Mesenchymal stem cell (in vitro differentiated cells and primary cell): ENCODE data around the gene CABLES2.

Source experiments
- DNase-seq: peaks from one replicate; pipeline ENCODE4 v3.0.0-alpha.2; 2013
- H2AFZ ChIP-seq: one replicate; pipeline ENCODE4 v1.6.1; 2013; ENCODE audit warnings: low read depth, mild to moderate bottlenecking, control low read depth, inconsistent platforms, low read length, moderate library complexity
- H2AK5ac ChIP-seq: 2 replicates; pipeline ENCODE4 v1.6.1; 2013; ENCODE audit warnings: low read length, moderate library complexity, mild to moderate bottlenecking, inconsistent platforms; ENCODE audit not compliant: severe bottlenecking
- H2BK120ac ChIP-seq: one replicate; pipeline ENCODE4 v1.6.1; 2013; ENCODE audit warnings: low read depth, mild to moderate bottlenecking, inconsistent platforms, low read length, moderate library complexity
- H2BK12ac ChIP-seq, 2 experiments: one replicate each; pipeline ENCODE4 v1.6.1; 2013; ENCODE audit warnings: inconsistent platforms in 2 of 2, low read length in 2 of 2, mild to moderate bottlenecking in 2 of 2, moderate library complexity in 2 of 2, control low read depth in 1 of 2
- H2BK15ac ChIP-seq: one replicate; pipeline ENCODE4 v1.6.1; 2013; ENCODE audit warnings: mild to moderate bottlenecking, low read depth, inconsistent platforms; ENCODE audit not compliant: poor library complexity, severe bottlenecking
- H2BK5ac ChIP-seq: 2 replicates; pipeline ENCODE4 v1.6.1; 2013; ENCODE audit warnings: low read depth, mild to moderate bottlenecking, low read length, control low read depth, inconsistent platforms; ENCODE audit not compliant: poor library complexity, severe bottlenecking
- H3K14ac ChIP-seq, 2 experiments: one replicate each; pipeline ENCODE4 v1.6.1; 2013; ENCODE audit warnings: inconsistent platforms in 2 of 2, low read length in 2 of 2, control low read depth in 1 of 2, mild to moderate bottlenecking in 1 of 2, moderate library complexity in 1 of 2
- H3K18ac ChIP-seq, 2 experiments: one replicate each; pipeline ENCODE4 v1.6.1; 2013; ENCODE audit warnings: inconsistent platforms in 2 of 2, low read length in 2 of 2, control low read depth in 1 of 2, low read depth in 1 of 2, mild to moderate bottlenecking in 1 of 2
- H3K23ac ChIP-seq, 2 experiments: one replicate each; pipeline ENCODE4 v1.6.1; 2013; ENCODE audit warnings: inconsistent platforms in 2 of 2, low read length in 2 of 2, mild to moderate bottlenecking in 2 of 2, moderate library complexity in 2 of 2, control low read depth in 1 of 2
- H3K27ac ChIP-seq: 2 replicates; pipeline ENCODE4 v1.5.1; 2013; ENCODE audit warnings: mild to moderate bottlenecking, moderate library complexity, low read length, control low read depth, inconsistent platforms; ENCODE audit not compliant: poor library complexity, severe bottlenecking
- H3K27me3 ChIP-seq, 2 experiments: 2 replicates each; pipeline versions ENCODE4 v1.6.1 to v1.7.0; 2013; ENCODE audit warnings: low read length in 2 of 2, mild to moderate bottlenecking in 2 of 2, moderate library complexity in 2 of 2, control low read depth in 1 of 2, inconsistent platforms in 1 of 2; ENCODE audit not compliant: control insufficient read depth in 1 of 2, insufficient read depth in 1 of 2
- H3K36me3 ChIP-seq, 2 experiments: 2 replicates each; pipeline versions ENCODE4 v1.6.1 to v1.7.0; 2013; ENCODE audit warnings: low read length in 2 of 2, control low read depth in 1 of 2, inconsistent platforms in 1 of 2, low read depth in 1 of 2, mild to moderate bottlenecking in 1 of 2; ENCODE audit not compliant: insufficient read depth in 2 of 2, control insufficient read depth in 1 of 2
- H3K4ac ChIP-seq, 2 experiments: one replicate each; pipeline ENCODE4 v1.6.1; 2013; ENCODE audit warnings: inconsistent platforms in 2 of 2, low read length in 2 of 2, mild to moderate bottlenecking in 2 of 2, moderate library complexity in 2 of 2, control low read depth in 1 of 2, low read depth in 1 of 2
- H3K4me1 ChIP-seq: 2 replicates; pipeline ENCODE4 v1.6.1; 2013; ENCODE audit warnings: low read depth, low read length, control low read depth; ENCODE audit not compliant: control insufficient read depth, insufficient read depth
- H3K4me2 ChIP-seq: 2 replicates; pipeline ENCODE4 v1.6.1; 2013; ENCODE audit warnings: low read length, mild to moderate bottlenecking, inconsistent platforms; ENCODE audit not compliant: poor library complexity, severe bottlenecking
- H3K4me3 ChIP-seq, 2 experiments: 2 replicates each; pipeline versions ENCODE4 v1.5.1 to v1.7.0; 2013; ENCODE audit warnings: low read length in 2 of 2, mild to moderate bottlenecking in 2 of 2, control low read depth in 1 of 2, low read depth in 1 of 2; ENCODE audit not compliant: insufficient read depth in 1 of 2
- H3K79me1 ChIP-seq: replicated peaks from 2 replicates; pipeline ENCODE4 v1.6.1; 2013; ENCODE audit warnings: mild to moderate bottlenecking, control low read depth, low read length, inconsistent platforms; ENCODE audit not compliant: poor library complexity, severe bottlenecking
- H3K9ac ChIP-seq: 2 replicates; pipeline ENCODE4 v1.7.0; 2013; ENCODE audit warnings: mild to moderate bottlenecking, low read length, moderate library complexity
- H3K9me3 ChIP-seq: 2 replicates; pipeline ENCODE4 v1.7.0; 2013; ENCODE audit warnings: mild to moderate bottlenecking, low read length; ENCODE audit not compliant: control insufficient read depth
- H4K8ac ChIP-seq: one replicate; pipeline ENCODE4 v1.6.1; 2013; ENCODE audit warnings: inconsistent platforms, mild to moderate bottlenecking, low read length, moderate library complexity
- H4K91ac ChIP-seq: one replicate; pipeline ENCODE4 v1.6.1; 2013; ENCODE audit warnings: mild to moderate bottlenecking, low read length, inconsistent platforms
- whole genome bisulfite sequencing: methylation state at CpG from one replicate; pipeline ENCODE4 v1.1.7; 2013; ENCODE audit warnings: mixed read lengths; 5-methylcytosine and 5-hydroxymethylcytosine counted together

CABLES2 gene

GRCh38 chr20:62362590-62362940 lies 44.5 kb downstream of the CABLES2 start:
- H3K4ac ChIP-seq = no peak overlapping the region
- peak overlapping the region; percentile 72 for H2AK5ac ChIP-seq
- no peak overlapping the region for H2BK12ac ChIP-seq
- peaks cover 0 to 74% of the 10 kb centered on the region in 2 experiments for H3K36me3 ChIP-seq
- no peak overlapping the region for H3K18ac ChIP-seq
- no peak overlapping the region for H4K8ac ChIP-seq
- H2BK15ac ChIP-seq = no peak overlapping the region
- no peak overlapping the region for H2BK5ac ChIP-seq
- H3K4me1 ChIP-seq = peaks cover 78% of the 10 kb centered on the region
- no peaks in the 10 kb centered on the region for H3K9me3 ChIP-seq
- no peak for DNase-seq
- peak overlapping the region; percentile 66 for H3K27ac ChIP-seq
- no peak overlapping the region for H4K91ac ChIP-seq
- H3K14ac ChIP-seq = no peak overlapping the region
- H3K27me3 ChIP-seq = peaks cover 0 to 3% of the 10 kb centered on the region in 2 experiments
- no peak overlapping the region for H3K4me3 ChIP-seq
- no peak overlapping the region for H2BK120ac ChIP-seq
- no peak overlapping the region for H3K9ac ChIP-seq
- H3K23ac ChIP-seq = no peak overlapping the region
- peak overlapping the region; percentile 92 for H3K4me2 ChIP-seq
- peaks cover 4% of the 10 kb centered on the region for H3K79me1 ChIP-seq
- 93% methylated on average over 13 of the region's 13 CpGs for WGBS
- H2AFZ ChIP-seq = no peak overlapping the region

- Histone ChIP-seq H2BK120ac (no peak overlapping the region), H2AK5ac (peak overlapping the region; percentile 21), H3K9ac (no peak overlapping the region), H3K27ac (peak overlapping the region; percentile 75), H3K4ac (no peak overlapping the region), H2BK15ac (no peak overlapping the region), H3K36me3 (peaks cover 0 to 78% of the 10 kb centered on the region in 2 experiments), H3K23ac (no peak overlapping the region), H4K91ac (no peak overlapping the region), H3K14ac (no peak overlapping the region), H3K27me3 (peaks cover 0 to 3% of the 10 kb centered on the region in 2 experiments), H2BK5ac (peak overlapping the region; percentile 3), H3K79me1 (peaks cover 4% of the 10 kb centered on the region), H3K18ac (no peak overlapping the region), H2BK12ac (no peak overlapping the region), H2AFZ (no peak overlapping the region), H3K9me3 (no peaks in the 10 kb centered on the region), H3K4me3 (no peak overlapping the region), H3K4me2 (peak overlapping the region; percentile 11), H4K8ac (no peak overlapping the region), H3K4me1 (peaks cover 81% of the 10 kb centered on the region)
- DNase-seq = no peak
- 85% methylated on average over 34 of the region's 34 CpGs for WGBS
Observed at GRCh38 chr20:62361799-62362589, 45.1 kb downstream of the CABLES2 start.

GRCh38 chr20:62360854-62361798 lies 46.0 kb downstream of the CABLES2 start:
- Histone ChIP-seq H2BK5ac (no peak overlapping the region), H3K23ac (no peak overlapping the region), H2AFZ (no peak overlapping the region), H2BK12ac (peak overlapping the region in 1 of 2 experiments; percentile 45), H2BK15ac (peak overlapping the region; percentile 28), H2BK120ac (no peak overlapping the region), H2AK5ac (peak overlapping the region; percentile 85), H3K79me1 (peaks cover 4% of the 10 kb centered on the region), H3K9me3 (no peaks in the 10 kb centered on the region), H3K27me3 (peaks cover 0 to 2% of the 10 kb centered on the region in 2 experiments), H3K9ac (no peak overlapping the region), H4K8ac (peak overlapping the region; percentile 28), H4K91ac (no peak overlapping the region), H3K4me1 (peaks cover 90% of the 10 kb centered on the region), H3K4me2 (no peak overlapping the region), H3K27ac (peak overlapping the region; percentile 75), H3K4me3 (no peak overlapping the region), H3K36me3 (peaks cover 0 to 87% of the 10 kb centered on the region in 2 experiments), H3K18ac (no peak overlapping the region), H3K14ac (no peak overlapping the region), H3K4ac (no peak overlapping the region)
- 73% methylated on average over 25 of the region's 25 CpGs for WGBS
- no peak for DNase-seq
